K562 (cell line): ENCODE results near the gene BBX. TPM values are rescaled to one million over a fixed set of nuclear protein-coding genes. Genes with fewer than 3 reads are reported as not detected.

Experiments
- BCL6 ChIP-seq: fragments of 250-450 bp; sonication (Bioruptor Pico); IDR thresholded peaks from 2 replicates; pipeline ENCODE4 v1.4.0; 2020
- EGR1 ChIP-seq: fragments of 450-650 bp; conservative IDR thresholded peaks from 2 replicates; pipeline ENCODE4 v1.6.1; 2017; ENCODE audit warnings: mild to moderate bottlenecking
- FUS ChIP-seq: fragments of 200-400 bp; formaldehyde crosslinking; optimal IDR thresholded peaks from 2 replicates; pipeline ENCODE3; 2017; ENCODE audit warnings: low read depth, low read length
- IRF2 ChIP-seq: sonication (generic); formaldehyde crosslinking; IDR thresholded peaks from 2 replicates; pipeline ENCODE4 v1.8.1; 2022; ENCODE audit warnings: mild to moderate bottlenecking, missing genetic modification reagents
- MEIS2 ChIP-seq: fragments of 450-650 bp; IDR thresholded peaks from 2 replicates; pipeline ENCODE4 v1.6.1; 2014; ENCODE audit warnings: mild to moderate bottlenecking; ENCODE audit not compliant: partially characterized antibody
- MYBL2 ChIP-seq, 2 experiments: fragments of 450-650 bp in 1 of 2; sonication (generic) in 1 of 2; formaldehyde crosslinking in 1 of 2; IDR thresholded peaks; 2 replicates each; pipeline versions ENCODE4 v1.6.1 to v1.8.1; 2017 to 2022; ENCODE audit warnings: borderline replicate concordance in 1 of 2, inconsistent platforms in 1 of 2, low read depth in 1 of 2, mild to moderate bottlenecking in 1 of 2, missing genetic modification reagents in 1 of 2, moderate library complexity in 1 of 2
- NCOR1 ChIP-seq: fragments of 450-650 bp; IDR thresholded peaks from 2 replicates; pipeline ENCODE4 v1.6.1; 2016; ENCODE audit warnings: mild to moderate bottlenecking, moderate library complexity
- NFIX ChIP-seq: fragments of 250-450 bp; sonication (Bioruptor Pico); IDR thresholded peaks from 2 replicates; pipeline ENCODE4 v1.4.0; 2020; ENCODE audit warnings: low read depth, mild to moderate bottlenecking, moderate library complexity
- NR2C1 ChIP-seq, 2 experiments: fragments of 450-650 bp; IDR thresholded peaks; 2 replicates each; pipeline ENCODE4 v1.6.1; 2017; ENCODE audit warnings: mild to moderate bottlenecking in 2 of 2, antibody characterized with exemption in 1 of 2, inconsistent platforms in 1 of 2, missing compliant biosample characterization in 1 of 2, missing genetic modification characterization in 1 of 2
- PHF20 ChIP-seq: fragments of 450-650 bp; IDR thresholded peaks from 2 replicates; pipeline ENCODE4 v1.6.1; 2018; ENCODE audit not compliant: partially characterized antibody
- POLR3G ChIP-seq: IDR thresholded peaks from 2 replicates; pipeline ENCODE4 v1.6.1; 2011; ENCODE audit not compliant: insufficient read length, insufficient replicate concordance; ENCODE audit errors: extremely low read depth
- PPARD ChIP-seq: fragments of 250-450 bp; sonication (Bioruptor Pico); IDR thresholded peaks from 2 replicates; pipeline ENCODE4 v1.8.0; 2022; ENCODE audit warnings: inconsistent platforms, mild to moderate bottlenecking, moderate library complexity
- PTBP1 ChIP-seq: fragments of 200-400 bp; formaldehyde crosslinking; IDR thresholded peaks from 2 replicates; pipeline ENCODE4 v1.6.1; 2017; ENCODE audit warnings: low read depth, low read length
- PURB ChIP-seq: sonication (generic); formaldehyde crosslinking; IDR thresholded peaks from 2 replicates; pipeline ENCODE4 v1.9.0; 2021; ENCODE audit warnings: low read depth, mild to moderate bottlenecking, missing genetic modification reagents
- SP2 ChIP-seq: IDR thresholded peaks from 2 replicates; pipeline ENCODE4 v1.6.1; 2011; ENCODE audit warnings: mild to moderate bottlenecking, low read depth, low read length, moderate library complexity; ENCODE audit not compliant: poor library complexity, severe bottlenecking; ENCODE audit errors: extremely low read depth
- SRSF7 ChIP-seq: fragments of 200-400 bp; formaldehyde crosslinking; optimal IDR thresholded peaks from 2 replicates; pipeline ENCODE3; 2017; ENCODE audit warnings: mild to moderate bottlenecking, low read depth, low read length
- STAT6 ChIP-seq: sonication (generic); formaldehyde crosslinking; IDR thresholded peaks from 2 replicates; pipeline ENCODE4 v1.8.1; 2023; ENCODE audit warnings: mild to moderate bottlenecking, missing genetic modification reagents
- TFAM ChIP-seq: fragments of 250-450 bp; sonication (Bioruptor Pico); conservative IDR thresholded peaks from 2 replicates; pipeline ENCODE4 v1.5.0; 2021; ENCODE audit warnings: mild to moderate bottlenecking, moderate library complexity
- YY1 ChIP-seq, 3 experiments: IDR thresholded peaks; 2 replicates each; pipeline ENCODE4 v1.6.1; 2011; ENCODE audit warnings: low read length in 2 of 3, mild to moderate bottlenecking in 2 of 3, moderate library complexity in 2 of 3, borderline replicate concordance in 1 of 3, control low read depth in 1 of 3, low read depth in 1 of 3; ENCODE audit not compliant: insufficient read depth in 3 of 3, insufficient replicate concordance in 2 of 3, control insufficient read depth in 1 of 3, insufficient read length in 1 of 3; ENCODE audit errors: extremely low read depth in 1 of 3
- ZNF668 ChIP-seq: fragments of 250-450 bp; sonication (Bioruptor Pico); IDR thresholded peaks from 2 replicates; pipeline ENCODE4 v1.8.0; 2022; ENCODE audit warnings: mild to moderate bottlenecking, inconsistent platforms
- ZNF75A ChIP-seq: fragments of 450-650 bp; formaldehyde crosslinking; IDR thresholded peaks from 2 replicates; pipeline ENCODE4 v1.4.0; 2020; ENCODE audit warnings: mild to moderate bottlenecking
- ZNF778 ChIP-seq: fragments of 450-650 bp; formaldehyde crosslinking; IDR thresholded peaks from 2 replicates; pipeline ENCODE4 v1.4.0; 2020; ENCODE audit warnings: mild to moderate bottlenecking, moderate library complexity
- polyA plus RNA-seq, 8 experiments: library from polyadenylated mRNA; depleted of rRNA in 4 of 8; stranded (reverse) in 5 of 8; unstranded in 3 of 8; fragments of >200 nt; fragmentation: Nextera tagmentation in 2 of 8; fragmentation: Illumina TruSeq in 1 of 8; extraction: Ambion mirVana in 2 of 8; extraction: Trizol in 1 of 8; gene quantifications; 2 replicates each; pipeline versions ENCODE4 v1.2.1 to v1.2.3, GENCODE V29; 2011 to 2014; ENCODE audit warnings: inconsistent platforms in 1 of 8, missing spikeins in 1 of 8
- total RNA-seq, 7 experiments: library from RNA; depleted of rRNA in 6 of 7; stranded (reverse); fragments of >200 nt in 6 of 7; fragmentation: Illumina TruSeq in 2 of 7; extraction: Trizol in 2 of 7; gene quantifications; 2 replicates each; pipeline versions ENCODE4 v1.2.1 to v1.2.3, GENCODE V29; 2011 to 2021; ENCODE audit warnings: low replicate concordance in 1 of 7
- TF ChIP-seq, protein P1 (sequence below): fragments of 250-450 bp; sonication (Bioruptor Pico); IDR thresholded peaks from 2 replicates; pipeline ENCODE4 v1.5.0; 2021

The BBX gene
- total and polyA plus RNA-seq, 9 of the 15 experiments (the other 6 are each of a cell fraction or from before 2014, with no cell fraction given): 4.9 to 19.5 (median 11.8) TPM

GRCh38 chr3:107522510-107523288 is at the start of gene BBX (continued):
- TF ChIP-seq NR2C1 (IDR thresholded peaks at IDR 0.05) (no peak), NR2C1 (tag; IDR thresholded peaks at IDR 0.05) (no peak), ZNF75A (CRISPR knock-in tag) (no peak), PHF20 (peak; percentile 80), YY1 (IDR thresholded peaks at IDR 0.05; ENCODE audit: borderline replicate concordance in 1 of 3, control insufficient read depth in 1 of 3, extremely low read depth in 1 of 3, insufficient read depth in 3 of 3, insufficient read length in 1 of 3, insufficient replicate concordance in 2 of 3, low read depth in 1 of 3, low read length in 2 of 3) (peak in 1 of 3 experiments; percentile 32), PPARD (CRISPR knock-in tag) (no peak), SRSF7 (no peak), NCOR1 (no peak), SP2 (peak; percentile 74), EGR1 (no peak), POLR3G (no peak), FUS (no peak), ZNF778 (no peak), PURB (CRISPR knock-in tag) (no peak), MYBL2 (IDR thresholded peaks at IDR 0.05; ENCODE audit: low read depth) (no peak), MYBL2 (CRISPR knock-in tag; IDR thresholded peaks at IDR 0.05; ENCODE audit: borderline replicate concordance) (no peak), NFIX (CRISPR knock-in tag) (no peak), TFAM (CRISPR knock-in tag) (no peak), STAT6 (no peak), MEIS2 (no peak), BCL6 (CRISPR knock-in tag) (no peak), IRF2 (CRISPR knock-in tag) (no peak), PTBP1 (no peak), ZNF668 (no peak)
- TF ChIP-seq, protein P1, sequence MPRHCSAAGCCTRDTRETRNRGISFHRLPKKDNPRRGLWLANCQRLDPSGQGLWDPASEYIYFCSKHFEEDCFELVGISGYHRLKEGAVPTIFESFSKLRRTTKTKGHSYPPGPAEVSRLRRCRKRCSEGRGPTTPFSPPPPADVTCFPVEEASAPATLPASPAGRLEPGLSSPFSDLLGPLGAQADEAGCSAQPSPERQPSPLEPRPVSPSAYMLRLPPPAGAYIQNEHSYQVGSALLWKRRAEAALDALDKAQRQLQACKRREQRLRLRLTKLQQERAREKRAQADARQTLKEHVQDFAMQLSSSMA: no peak
